Cerebellar cortex (tissue), 1 donor: ENCODE data around the gene PTPRF.
"Not testable (repeated sequence)": the region's sequence is repeated elsewhere in the genome, so short reads cannot be mapped to it uniquely, and the experiment has no call there.

Experiments used
- DNase-seq: peaks from one replicate; pipeline ENCODE4 v3.0.0-alpha.2; 2015; ENCODE audit warnings: low spot score

The PTPRF gene

DNA sequence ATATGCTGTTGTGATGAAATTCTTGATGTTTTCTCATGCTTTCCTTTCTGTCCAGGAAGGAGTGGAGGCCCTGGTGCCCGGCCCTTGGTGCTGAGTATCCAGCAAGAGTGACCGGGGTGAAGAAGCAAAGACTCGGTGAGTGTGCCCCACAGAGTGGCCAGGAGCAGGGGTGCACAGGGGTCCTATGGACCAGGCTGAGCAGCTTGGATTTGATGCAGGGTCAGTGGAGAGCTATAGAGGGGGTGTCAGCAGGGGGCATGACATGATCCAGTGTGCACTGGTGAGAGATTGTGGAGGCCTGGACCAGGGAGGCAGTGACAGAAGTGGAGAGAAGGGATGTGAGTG, 7.4 kb downstream of the PTPRF start:
- no peak for DNase-seq

- no peak for DNase-seq
These were observed 8.3 kb downstream of the PTPRF start for GRCh38 chr1:43538969-43539368.

DNA sequence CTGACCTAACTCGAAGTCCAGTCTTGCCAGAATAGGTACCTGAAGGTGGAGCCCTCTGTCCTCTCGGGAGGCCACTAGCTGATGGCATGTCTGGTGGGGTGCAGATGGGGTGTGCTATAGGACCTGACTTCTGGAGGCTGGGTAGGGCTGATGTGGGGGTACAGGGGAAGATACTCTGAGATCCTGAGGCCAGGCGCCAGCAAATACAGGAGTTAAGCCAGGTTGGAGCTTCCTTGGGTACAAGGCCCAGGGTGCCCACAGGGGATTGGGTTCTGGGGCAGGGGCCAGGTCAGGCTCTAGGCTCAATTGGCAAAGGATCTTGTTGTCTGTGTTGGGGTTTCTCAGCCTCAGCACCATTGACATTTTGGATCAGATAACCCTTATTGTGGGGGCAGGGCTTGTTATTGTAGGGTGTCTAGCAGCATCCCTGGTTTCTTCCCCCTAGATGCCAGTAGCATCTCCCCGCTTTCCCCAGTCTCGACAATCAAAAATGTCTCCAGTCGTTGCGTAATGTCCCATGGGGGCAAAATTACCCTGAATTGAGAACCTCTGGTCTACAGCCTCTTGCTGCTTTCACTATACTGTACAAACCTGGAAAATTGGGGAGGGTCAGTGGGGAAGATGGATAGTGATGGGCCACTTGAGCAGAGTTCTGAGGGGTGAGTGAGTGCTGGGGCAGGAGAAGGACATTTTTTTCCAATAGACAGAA, 9.2 kb downstream of the PTPRF start:
- DNase-seq: no peak

GRCh38 chr1:43540653-43541071, 10.0 kb downstream of the PTPRF start:
- DNase-seq: no peak

DNA sequence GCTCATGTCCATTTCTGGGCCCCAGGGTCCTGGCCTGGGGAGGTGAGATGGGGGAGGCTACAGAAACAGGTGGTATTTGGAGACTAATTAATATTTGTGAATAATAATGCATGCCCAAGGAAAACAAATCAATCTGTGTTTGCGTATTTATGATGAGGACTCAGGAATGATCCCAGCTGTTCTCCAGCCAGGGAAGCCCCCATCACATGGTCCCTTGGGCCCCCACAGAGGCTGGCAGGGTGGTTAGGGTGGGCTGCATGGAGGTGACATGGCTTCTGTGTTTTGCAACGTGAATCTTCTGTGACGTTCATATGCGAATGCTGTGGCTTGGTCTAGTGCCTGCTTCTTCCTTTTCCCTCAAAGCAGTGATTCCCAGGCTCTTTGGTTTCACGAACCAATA, 10.5 kb downstream of the PTPRF start:
- DNase-seq: no peak

- DNase-seq: no peak
These were observed 11.2 kb downstream of the PTPRF start for GRCh38 chr1:43541721-43542401.

GRCh38 chr1:43542527-43543458, 12.1 kb downstream of the PTPRF start:
- DNase-seq: no peak

- DNase-seq: no peak
These were observed 12.9 kb downstream of the PTPRF start for GRCh38 chr1:43543567-43543966.

- DNase-seq: no peak
These were observed 14.6 kb downstream of the PTPRF start for GRCh38 chr1:43545339-43545694.

GRCh38 chr1:43545695-43546387, 15.2 kb downstream of the PTPRF start:
- no peak for DNase-seq

DNA sequence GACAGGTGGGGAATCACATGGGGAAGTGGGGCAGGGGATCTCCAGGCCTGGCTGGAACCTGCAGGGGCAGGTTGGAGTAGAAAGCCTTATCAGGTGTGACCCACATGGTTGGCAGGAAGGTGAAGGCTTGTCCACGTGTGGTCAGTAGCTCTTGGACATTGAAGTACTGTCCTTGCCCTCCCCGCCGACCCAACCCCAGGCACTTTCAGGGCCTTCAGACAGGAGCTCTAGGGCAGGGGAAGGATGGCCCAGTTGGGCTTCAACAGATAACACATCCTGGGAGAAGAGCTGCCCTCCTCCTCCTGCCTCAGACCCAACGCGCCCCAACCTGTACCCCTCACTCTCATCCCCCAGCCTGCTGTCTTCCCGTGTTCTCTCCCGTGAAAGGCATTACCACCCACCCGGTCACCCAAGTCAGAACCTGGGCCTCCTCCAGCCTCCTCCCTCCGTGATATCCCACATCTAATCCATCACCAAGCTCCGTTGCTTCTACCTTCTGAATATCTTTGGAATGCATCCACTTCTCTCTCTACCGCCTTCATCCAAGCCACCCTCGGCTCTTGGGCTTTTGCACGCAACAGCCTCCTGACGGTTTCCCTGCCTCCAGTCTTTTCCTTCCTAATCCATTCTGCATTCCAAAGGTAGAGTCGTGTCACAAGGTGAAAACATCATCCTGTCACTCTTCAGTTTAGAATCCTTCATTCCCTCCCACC, 15.9 kb downstream of the PTPRF start:
- no peak for DNase-seq

GRCh38 chr1:43547538-43548072, 16.9 kb downstream of the PTPRF start:
- DNase-seq: no peak

- DNase-seq: no peak
These were observed 17.9 kb downstream of the PTPRF start for GRCh38 chr1:43548285-43549271.

DNA sequence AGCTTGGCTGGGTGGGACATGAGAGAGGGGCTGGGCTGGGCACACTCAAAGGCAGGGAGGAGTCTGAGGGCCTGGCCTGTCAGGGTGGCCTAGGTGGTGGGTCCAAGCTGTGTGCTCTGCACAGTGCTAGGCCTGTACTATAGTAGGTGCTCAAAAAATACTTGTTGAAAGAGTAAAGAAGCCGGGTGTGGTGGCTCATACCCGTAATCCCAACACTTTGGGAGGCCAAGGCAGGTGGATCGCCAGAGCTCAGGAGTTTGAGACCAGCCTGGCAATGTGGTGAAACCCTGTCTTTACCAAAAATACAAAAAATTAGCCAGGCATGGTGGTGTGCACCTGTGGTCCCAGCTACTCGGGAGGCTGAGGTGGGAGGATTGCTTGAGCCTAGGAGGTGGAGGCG, 18.7 kb downstream of the PTPRF start:
- not testable (repeated sequence) for DNase-seq

- DNase-seq: no peak
These were observed 19.4 kb downstream of the PTPRF start for GRCh38 chr1:43549921-43550597.

- DNase-seq: no peak
These were observed 20.0 kb downstream of the PTPRF start for GRCh38 chr1:43550598-43551246.

GRCh38 chr1:43551396-43551888, 20.8 kb downstream of the PTPRF start:
- no peak for DNase-seq

DNA sequence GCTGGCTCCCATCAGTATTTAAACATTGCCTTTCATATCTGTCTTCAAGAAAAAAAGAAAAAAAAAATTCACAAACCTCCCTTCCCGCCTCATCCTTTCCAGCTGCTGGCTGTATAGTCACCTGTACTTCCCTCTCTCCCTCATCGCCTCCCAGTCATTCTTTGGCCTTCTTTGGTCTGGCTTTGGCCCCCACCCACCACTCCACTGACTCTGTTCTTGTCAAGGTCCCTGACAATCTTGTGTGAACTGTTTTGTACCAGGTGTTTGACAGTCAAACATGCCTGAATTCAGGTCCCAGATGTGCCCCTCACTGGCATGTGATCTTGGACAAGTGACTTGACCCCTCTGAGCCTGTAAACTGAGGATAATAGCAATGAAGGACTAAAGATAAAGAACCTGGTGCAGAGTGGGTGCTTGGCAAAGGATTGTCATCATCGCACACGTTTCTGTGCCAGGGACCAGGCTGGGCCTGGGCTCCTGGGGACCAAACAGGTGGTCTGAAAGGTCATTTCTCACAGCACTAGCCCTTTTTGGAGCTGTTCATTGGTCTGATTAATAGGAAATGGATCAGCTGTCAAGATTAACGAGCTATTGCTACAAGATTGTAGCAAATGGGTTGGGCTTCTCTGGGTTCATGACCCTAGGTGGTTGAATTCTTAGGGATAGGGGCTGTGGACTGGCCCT, 21.5 kb downstream of the PTPRF start:
- DNase-seq: no peak
